CD4-positive, alpha-beta T cell treated with Interleukin-4 for 4 hours (primary cell): ENCODE results near the gene FCER1A.
"Not testable (repeated sequence)": the region's sequence is repeated elsewhere in the genome, so short reads cannot be mapped to it uniquely, and the experiment has no call there.

Experiments used
- DNase-seq: peaks from one replicate; pipeline ENCODE4 v3.0.0-alpha.2; 2020

Gene FCER1A

DNA sequence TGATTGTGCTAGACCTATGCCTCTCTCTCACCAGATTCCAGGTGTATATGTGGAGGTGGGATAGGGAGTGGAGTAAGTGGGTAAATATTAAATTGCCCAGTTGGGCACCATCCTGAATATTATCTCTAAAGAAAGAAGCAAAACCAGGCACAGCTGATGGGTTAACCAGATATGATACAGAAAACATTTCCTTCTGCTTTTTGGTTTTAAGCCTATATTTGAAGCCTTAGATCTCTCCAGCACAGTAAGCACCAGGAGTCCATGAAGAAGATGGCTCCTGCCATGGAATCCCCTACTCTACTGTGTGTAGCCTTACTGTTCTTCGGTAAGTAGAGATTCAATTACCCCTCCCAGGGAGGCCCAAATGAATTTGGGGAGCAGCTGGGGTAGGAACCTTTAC lies at the start of gene FCER1A:
TSS of gene FCER1A (plus strand) at position 242 of the 400 bp plus-strand sequence. CDS start at position 271, 29 bp downstream.
- no peak for DNase-seq

DNA sequence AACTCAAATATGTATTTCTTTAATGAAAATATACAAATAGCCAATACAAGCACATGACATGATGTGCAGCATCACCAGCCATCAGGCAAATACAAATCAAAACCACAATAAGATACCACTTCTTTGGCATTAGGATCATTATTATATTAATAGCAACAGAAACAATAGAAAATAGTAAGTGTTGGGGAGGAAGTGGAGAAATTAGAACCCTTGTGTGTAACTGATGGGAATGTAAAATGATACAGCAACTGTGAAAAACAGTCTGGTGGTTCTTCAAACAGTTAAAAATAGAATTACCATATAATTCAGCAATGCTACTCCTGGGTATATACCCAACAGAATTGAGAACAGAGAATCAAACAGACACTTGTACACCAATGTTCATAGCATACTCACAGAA lies 40.8 kb upstream of the FCER1A start:
- no peak for DNase-seq

DNA sequence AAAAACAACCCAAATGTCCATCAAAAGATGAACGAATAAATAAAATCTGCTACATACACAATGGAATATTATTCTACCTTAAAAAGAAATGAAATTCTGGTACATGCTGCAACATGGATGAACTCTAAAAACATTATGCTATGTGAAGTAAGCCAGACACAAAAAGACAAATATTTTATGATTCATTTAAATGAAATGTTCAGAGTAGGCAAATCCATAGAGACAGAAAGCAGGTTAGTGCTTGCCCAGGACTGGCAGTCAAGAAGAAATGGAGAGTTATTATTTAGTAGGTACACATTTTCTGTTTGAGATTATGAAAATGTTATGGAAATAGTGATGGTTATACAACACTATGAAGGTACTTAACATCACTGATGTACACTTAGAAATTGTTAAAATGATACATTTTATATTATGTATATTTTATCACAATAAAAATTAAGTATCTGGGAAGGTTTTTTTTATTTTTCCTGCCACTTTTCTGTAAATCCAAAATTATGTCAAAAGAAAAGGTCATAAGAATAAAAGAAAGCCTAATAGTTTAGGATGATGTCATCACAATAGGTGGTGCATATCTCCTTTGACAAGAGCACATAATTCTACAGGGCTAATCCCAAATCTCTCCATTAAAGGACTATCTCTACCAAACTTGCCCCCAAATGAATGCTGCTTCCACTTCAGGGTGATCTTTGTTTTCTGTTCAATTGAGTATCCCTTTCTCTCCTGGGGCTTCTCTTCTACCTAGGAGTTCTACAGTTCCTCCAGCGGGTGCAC lies 40.2 kb upstream of the FCER1A start:
- DNase-seq = no peak

DNA sequence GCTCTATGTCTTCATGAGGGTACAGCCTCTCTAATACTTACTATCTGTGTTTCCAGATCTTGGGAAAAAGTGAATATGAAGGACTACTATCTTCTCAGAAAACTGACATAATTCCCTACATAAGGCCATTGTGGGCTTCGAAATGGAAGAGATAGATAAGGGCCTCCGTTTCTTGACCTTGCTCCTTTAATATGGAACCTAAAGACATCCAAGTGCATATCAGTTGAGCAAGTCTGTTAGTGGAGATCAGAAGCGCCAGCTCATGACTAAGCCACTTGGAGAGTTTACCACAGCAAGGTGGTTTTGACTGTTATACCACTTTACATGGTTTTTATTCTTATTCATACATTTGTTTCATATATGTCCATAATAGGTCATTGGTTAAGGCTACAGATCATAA lies 35.3 kb upstream of the FCER1A start:
- DNase-seq = no peak

DNA sequence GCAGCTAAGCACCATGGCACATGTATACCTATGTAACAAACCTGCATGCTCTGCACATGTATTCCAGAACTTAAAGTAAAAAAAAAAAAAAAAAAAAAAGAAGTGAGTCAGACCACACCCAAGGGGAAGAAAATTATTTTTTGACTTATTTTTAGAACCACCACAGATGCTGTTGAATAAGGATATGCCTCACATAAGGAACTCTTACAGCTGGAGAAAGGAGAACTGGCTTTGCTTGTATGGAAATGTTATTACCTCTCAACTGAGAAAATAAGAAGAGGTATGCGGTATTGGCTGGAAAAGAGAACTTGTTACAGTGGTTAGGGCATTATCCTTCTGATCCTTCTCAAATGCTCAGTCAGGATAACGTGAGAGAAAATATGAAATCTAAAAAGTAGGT lies 27.5 kb upstream of the FCER1A start:
- no peak for DNase-seq

DNA sequence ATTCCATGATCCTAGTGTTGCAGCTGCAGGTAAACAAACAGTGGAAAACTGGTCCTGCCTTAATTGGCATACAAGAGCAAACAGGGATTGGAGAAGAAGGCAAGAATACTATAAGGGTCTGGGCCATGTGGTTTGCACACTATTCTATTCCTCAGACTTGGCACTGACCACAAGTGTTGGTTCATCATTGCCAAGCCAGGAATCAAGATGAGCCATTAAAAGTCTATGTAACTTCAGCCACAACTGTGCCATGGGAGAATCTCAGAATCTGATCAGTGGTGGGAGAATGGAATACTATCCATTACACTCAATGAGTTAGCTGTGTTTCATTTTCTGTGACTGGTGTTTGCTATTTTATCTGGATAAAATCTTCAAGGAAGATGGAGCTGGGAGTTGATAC lies 26.2 kb upstream of the FCER1A start:
- no peak for DNase-seq

DNA sequence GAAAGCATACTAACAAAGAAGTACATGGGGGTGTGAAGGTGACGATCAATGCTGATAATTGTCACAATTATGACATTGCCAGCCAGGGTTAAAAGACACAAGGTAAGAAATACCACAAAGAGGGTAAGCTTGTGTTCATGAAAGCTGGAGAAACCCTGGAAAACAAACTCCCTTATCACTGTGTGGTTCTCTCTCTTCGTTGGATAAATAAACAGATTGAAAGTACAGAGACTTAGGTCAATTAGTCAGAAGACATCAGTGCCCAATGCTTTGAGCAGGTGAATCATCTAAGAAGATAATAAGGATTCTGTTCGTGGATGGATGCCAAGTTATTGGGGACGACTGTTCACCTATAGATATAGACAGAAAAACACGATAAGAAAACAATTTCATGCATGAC lies 22.4 kb upstream of the FCER1A start:
- DNase-seq = no peak

DNA sequence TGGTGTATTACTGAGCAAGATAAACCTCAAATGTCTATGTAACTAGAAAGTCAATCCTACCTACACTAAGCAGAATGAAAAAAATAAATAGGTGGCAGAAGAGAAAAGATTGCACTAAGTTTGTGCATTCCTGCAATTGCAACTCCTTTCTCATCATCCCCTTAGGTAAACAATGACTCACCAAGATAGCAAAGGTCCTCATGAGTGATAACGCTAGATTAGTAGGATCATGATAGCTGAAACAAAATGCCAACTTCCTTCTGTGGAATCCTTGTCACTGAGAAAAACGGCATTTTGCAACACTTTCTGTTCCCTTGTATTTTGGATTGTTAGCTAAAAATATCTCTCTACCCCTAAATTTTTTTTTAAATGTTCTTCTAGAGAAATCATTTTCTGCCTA lies 20.0 kb upstream of the FCER1A start:
- DNase-seq = no peak

DNA sequence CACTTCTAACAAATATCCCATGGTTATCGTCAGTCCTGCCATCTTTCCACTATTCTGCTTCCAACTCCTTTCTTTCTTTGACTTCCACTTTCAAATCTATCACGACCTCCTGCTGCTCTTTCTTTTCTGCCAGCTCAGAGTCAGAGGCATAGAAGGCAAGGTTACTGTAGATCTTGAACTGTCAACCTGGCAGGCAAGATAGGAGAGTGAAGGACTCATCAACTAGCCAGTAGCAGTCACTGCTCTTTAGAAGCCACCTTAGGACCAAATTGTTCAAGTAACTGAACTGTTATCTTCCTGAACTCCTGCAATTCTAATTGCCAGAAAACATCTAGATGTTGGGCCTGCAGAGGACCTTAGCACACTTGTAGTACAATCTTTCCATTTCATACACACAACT lies 13.1 kb upstream of the FCER1A start:
- DNase-seq = no peak

DNA sequence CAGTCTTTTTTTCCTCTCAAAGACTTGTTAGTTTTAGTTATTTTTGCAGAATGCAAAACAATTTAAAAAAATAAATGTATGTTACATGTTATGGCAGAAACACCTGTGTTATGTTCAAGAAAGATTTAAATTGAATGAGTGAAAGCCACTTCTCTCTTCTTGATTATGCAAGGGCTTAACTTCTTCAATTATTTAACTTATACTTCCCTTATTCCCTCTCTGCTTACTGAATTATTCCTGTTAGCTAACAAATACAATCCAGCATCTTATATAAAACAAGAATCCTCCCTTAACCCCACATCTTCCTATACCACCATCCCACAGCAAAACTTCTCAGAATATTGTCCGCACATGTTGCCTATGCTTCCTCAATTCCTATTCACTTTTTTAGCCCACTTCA lies 10.7 kb upstream of the FCER1A start:
- DNase-seq = no peak

DNA sequence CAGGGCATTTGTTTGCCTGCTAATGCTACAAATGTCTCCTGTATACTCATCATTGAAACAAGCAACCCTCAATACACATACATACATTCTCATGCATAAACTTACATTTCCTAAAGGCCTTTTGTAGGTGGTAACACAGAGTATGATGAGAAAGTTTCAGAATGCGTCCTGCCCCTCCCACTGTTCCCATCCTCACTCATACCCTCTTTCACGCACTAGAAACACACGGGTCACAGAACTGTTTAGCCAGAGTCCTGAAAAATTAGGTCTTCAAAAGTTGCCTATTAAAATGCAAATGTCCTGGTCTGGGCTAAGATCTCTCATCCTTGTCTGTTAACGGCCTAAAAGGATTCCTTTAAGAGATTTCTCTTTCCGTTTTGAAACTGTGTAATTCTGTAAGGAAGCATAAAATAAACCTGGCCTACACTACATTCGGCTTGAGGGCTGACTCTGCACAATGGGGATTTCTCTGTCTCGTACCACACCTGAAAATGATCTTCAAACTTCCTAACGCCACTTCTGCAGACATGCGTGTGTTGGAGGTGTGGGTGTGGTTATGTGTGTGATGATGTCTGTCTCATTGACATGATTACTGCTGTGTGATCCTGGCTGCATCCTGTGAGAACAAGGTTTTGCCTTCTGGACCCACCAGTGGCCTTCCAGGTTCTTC lies 5.3 kb upstream of the FCER1A start:
- DNase-seq = no peak

DNA sequence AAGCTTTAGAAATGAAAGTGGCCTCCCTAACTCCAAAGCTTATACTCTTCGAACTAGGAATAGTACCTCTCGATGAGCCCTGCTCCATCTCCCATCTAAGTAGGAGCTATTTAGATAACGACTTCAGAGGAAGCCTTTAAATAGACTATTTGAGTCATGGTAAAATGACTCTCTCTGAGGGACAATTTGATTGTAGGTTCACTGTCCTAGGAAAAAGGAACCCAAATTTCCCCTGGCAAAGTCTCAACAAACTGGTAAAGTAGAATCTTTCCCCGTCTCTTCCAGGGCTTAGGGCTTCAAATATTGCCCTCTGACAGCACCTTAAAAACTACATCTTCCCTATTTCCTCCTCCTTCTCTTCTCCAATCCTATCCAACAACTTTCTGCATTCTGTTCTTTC lies 2.0 kb upstream of the FCER1A start:
- DNase-seq = no peak

DNA sequence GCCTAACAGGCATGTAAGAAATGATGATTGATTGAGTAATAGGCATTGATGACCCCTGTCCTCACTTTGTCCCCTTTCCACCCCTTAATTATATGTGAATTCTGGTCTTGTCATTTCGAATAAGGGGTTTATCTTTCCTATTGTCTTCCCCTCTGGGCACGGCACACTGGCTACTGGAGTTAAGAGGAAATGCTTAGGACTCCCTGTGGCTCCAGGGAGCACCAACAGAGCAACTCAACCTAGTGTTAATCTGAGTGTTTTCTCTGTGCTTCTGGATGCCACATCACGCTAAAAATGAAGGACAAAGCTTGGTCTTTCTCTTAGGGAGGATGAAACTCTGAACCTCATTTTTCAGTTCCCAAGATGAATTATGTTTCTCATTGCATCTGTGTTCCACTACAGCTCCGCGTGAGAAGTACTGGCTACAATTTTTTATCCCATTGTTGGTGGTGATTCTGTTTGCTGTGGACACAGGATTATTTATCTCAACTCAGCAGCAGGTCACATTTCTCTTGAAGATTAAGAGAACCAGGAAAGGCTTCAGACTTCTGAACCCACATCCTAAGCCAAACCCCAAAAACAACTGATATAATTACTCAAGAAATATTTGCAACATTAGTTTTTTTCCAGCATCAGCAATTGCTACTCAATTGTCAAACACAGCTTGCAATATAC lies 5.3 kb downstream of the FCER1A start:
- no peak for DNase-seq

DNA sequence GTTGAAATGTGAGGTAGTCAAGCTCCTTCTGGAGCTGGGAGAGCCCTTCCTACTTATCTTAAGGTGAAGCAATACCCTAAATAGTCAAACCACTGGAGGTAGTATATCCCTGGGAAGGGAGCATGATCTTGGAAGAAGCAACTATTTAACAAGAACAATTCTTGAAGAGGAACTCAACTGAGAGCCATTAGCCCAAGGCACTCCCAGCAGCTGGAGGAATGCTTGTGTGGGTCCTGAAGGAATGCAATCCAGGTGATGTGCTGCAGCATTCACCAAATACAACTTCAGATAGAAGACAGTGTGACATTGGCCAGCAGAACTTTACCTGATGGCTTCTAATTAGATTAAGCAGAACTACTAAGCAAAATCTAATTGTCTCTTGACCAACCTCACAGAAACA lies 9.5 kb downstream of the FCER1A start:
- DNase-seq = no peak

DNA sequence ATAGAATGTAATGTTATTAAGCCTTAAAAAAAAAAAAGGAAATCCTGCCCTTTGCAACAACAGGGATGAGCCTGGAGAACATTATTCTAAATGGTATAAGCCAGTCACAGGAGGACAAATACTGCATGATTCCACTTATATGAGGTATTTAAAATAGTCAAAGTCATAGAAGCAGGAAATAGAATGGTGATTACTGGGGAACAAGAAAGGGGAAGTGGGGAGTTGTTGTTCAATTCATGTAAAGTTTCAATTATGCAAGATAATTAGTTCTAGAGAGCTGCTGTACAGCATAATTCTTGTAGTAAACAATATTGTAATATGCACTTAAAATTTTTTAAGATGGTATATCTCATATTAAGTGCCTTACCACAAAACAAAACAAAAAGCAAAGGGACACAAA lies 13.2 kb downstream of the FCER1A start:
- DNase-seq = no peak

DNA sequence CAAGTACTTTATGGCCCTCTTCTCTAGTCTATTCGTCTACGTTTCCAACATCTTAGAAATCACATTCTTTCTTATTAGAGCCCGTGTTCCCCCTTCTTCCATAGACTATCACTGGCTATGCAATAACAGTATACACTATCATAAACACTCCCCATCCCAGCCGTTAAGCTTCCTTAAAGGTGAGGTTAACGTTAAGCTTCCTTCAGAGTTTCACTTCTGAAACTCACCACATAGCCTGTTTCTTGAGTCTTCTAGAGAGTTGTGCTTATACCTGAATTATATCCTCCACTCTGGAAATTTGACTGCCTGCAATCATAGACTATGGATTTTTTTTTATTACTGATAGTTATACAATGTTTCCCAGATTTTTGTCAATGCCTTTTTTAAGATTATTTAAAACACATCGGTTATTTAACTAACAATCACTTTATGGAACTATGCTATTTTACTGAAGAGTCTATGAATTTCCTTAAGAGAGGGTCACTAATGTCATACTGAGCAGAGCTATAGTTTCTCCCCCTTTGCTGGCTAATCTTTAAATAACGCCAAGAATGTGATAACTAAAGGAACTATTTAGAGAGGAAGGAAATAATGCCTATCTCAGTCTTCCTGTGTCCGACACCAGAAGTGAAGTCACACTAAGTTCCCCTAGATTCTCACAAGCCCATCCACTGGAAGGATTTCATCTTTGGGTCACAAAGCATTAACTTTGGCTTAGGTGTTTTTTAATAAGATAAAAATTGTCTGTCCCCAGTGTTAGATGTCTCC lies 16.8 kb downstream of the FCER1A start:
- DNase-seq = no peak

DNA sequence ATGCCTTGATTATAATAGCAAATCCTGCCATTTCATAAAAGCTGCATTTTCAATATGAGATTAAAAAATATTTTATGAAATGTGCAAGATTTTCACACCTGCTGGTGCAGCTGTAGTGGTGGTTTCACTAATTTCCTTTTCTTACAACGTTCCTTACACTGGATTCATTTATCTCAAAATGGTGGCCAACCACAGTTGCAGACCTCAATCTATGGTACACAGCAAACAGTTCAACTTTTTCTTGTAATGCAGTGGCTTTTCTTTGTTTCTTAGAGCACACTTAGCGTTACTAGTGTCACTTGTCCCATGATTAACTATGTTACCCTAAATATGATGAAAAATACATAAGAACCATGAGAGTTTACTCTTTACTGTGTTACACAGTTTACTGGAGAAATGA lies 32.7 kb downstream of the FCER1A start:
- no peak for DNase-seq

DNA sequence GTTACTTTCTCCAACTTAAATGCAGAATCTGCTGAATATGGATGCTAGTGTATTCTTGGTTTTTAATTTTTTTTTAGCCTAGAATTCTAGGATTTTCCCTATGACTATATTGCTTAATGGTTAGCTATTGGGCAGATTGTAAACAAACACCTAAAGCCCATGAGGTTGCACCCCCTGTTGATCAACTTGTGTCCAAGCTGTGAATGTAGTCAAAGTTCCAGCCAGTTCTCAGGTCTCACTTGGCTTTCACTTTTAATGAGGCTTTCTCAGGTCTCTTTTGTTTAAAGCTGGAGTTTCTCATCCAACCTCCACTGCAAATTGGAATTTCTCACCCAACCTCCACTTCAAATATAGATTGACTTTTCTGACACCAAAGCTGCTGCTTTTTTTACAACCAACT lies 35.9 kb downstream of the FCER1A start:
- DNase-seq = no peak

DNA sequence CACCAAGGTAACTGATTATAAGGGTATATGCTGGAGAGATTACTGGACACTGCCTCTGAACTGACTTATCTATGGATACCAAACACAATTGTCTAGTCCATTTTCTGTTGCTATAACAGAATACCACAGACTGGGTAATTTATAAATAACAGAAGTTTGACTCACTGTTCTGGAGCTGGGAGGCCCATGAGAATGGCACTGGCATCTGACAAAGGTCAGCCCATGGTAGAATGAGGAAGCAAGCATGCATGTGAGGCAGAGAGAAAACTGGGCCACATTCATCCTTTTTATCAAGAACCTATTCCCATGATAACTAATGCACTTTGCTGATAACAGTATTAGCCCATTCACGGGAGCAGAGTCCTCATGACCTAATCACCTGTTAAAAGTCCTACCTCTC lies 37.4 kb downstream of the FCER1A start:
- DNase-seq = no peak

DNA sequence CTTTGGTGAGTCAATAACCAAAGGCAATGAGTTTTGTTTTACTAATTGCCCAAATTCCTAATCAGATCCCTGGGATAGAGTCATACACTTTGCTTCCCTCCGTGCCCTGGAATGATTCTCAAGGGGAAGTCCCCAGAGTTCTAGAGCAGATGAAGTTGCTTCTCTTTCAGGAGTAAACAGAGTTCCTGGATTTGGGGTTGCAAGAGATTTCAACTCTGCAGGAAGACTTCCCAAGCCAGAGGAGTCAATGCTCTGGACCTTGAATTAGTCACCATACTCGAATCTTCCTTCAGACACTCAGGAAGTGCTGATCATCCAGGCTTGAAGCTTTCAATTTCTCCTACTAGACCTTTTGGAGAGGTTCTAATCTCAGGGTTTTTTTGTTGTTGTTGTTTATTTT lies 39.6 kb downstream of the FCER1A start:
- no peak for DNase-seq

DNA sequence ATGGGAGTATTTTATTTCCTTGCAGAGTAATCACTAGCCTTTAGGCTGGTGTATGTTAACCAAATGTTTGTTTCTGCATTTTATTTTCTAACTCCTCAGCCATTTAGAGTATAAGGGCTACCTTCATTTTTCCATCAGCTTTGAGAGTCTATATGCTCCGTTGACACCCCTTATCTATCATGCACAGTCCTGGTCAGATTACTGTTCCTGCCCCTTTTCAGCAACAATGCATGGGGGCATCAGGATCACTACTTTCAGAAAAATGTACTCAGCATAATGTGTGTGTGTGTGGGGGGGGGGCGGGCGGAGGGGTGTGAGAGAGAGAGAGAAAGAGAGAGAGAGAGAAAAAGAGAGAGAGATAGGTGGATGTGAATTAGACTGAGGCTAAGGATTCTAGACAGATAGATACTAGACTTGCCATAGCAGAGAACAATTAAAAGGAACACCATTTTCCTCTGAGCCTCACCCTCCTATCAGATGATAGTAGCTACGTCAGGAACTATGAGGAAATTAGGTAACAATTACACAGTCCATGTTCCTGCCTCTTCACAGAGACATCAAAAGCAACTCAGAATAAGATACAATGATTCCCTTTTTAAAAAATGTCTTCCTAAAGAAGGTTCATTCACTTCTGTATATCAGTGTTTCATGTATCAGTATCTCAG lies 40.8 kb downstream of the FCER1A start:
- DNase-seq = no peak

DNA sequence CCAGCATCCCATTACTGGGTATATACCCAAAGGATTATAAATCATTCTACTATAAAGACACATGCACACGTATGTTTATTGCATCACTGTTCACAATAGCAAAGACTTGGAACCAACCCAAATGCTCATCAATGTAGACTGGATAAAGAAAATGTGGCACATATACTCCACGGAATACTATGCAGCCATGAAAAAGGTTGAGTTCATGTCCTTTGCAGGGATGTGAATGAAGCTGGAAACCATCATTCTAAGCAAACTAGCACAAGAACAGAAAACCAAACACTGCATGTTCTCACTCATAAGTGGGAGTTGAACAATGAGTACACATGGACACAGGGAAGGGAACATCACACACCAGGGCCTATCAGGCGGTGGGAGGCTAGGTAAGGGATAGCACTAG lies 47.2 kb downstream of the FCER1A start:
- DNase-seq = not testable (repeated sequence)

DNA sequence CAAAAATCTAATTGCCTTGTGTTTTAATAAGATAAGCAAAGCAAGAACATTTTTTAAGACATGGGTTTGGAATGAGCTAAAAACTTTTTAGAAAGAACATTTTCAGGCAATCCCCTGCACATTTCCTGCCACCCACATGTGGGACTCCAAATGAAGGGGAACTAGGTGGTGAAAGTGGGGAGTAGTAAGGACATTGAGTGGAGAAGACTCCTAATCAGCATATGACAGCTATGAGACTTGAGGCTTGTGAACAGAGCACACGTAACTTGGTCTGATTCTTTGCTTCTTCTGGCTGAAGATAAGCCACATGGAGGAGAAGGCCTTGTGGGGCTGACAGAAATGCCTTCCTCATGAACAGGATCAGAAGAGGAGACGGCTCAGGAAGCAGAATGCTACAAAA lies 50.3 kb downstream of the FCER1A start:
- DNase-seq = no peak
